C4-2B (cell line): ENCODE data around the gene GNAS-AS1.
"Not testable (repeated sequence)": the region's sequence is repeated elsewhere in the genome, so short reads cannot be mapped to it uniquely, and the experiment has no call there.

Experiments
- H3K27ac ChIP-seq: fragments of 450-650 bp; 2 replicates; pipeline ENCODE4 v1.5.1; 2017
- ZFX ChIP-seq: fragments of 450-650 bp; IDR thresholded peaks from 2 replicates; pipeline ENCODE4 v1.6.1; 2017
- TF ChIP-seq, protein P1 (sequence below): fragments of 450-650 bp; conservative IDR thresholded peaks from 2 replicates; pipeline ENCODE4 v1.5.1; 2017; ENCODE audit warnings: mild to moderate bottlenecking

The GNAS-AS1 gene

DNA sequence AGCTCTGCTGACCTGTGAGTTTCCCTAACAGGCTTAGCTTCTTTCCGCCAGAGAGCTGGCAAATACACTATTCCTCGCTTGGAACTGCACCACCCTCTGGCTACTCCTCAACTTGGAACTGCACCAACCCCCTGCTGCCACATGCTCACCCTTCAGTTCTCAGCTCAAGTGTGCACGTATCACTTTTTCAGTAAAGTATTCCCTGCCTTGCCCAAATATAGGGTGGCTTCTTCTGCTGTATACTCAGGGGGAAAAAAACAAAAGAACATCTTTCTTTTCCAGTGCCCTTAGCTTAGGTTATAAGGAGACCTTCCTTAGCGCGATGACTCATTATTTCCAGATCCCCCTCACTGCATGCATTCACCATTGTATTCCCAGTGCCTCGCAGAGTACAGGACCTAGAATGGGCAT is 21.2 kb downstream of the GNAS-AS1 start:
- H3K27ac ChIP-seq, result no peak overlapping the region
- no peak for TF ChIP-seq ZFX
- TF ChIP-seq, protein P1, sequence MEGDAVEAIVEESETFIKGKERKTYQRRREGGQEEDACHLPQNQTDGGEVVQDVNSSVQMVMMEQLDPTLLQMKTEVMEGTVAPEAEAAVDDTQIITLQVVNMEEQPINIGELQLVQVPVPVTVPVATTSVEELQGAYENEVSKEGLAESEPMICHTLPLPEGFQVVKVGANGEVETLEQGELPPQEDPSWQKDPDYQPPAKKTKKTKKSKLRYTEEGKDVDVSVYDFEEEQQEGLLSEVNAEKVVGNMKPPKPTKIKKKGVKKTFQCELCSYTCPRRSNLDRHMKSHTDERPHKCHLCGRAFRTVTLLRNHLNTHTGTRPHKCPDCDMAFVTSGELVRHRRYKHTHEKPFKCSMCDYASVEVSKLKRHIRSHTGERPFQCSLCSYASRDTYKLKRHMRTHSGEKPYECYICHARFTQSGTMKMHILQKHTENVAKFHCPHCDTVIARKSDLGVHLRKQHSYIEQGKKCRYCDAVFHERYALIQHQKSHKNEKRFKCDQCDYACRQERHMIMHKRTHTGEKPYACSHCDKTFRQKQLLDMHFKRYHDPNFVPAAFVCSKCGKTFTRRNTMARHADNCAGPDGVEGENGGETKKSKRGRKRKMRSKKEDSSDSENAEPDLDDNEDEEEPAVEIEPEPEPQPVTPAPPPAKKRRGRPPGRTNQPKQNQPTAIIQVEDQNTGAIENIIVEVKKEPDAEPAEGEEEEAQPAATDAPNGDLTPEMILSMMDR, result no peak

- not testable (repeated sequence) for H3K27ac ChIP-seq
Measured at GRCh38 chr20:58828804-58829203, 21.9 kb downstream of the GNAS-AS1 start.

- no peak overlapping the region for H3K27ac ChIP-seq
- TF ChIP-seq, protein P1, result no peak
- TF ChIP-seq ZFX, result no peak
Measured at GRCh38 chr20:58828136-58828535, 22.6 kb downstream of the GNAS-AS1 start.

- TF ChIP-seq, protein P1, result no peak
- TF ChIP-seq ZFX, result no peak
- H3K27ac ChIP-seq, result no peak overlapping the region
Measured at GRCh38 chr20:58826271-58826670, 24.4 kb downstream of the GNAS-AS1 start.

GRCh38 chr20:58825450-58825849 is 25.3 kb downstream of the GNAS-AS1 start:
- no peak for TF ChIP-seq ZFX
- TF ChIP-seq, protein P1, result no peak
- H3K27ac ChIP-seq, result no peak overlapping the region

GRCh38 chr20:58824843-58825242 is 25.9 kb downstream of the GNAS-AS1 start:
- TF ChIP-seq ZFX, result no peak
- TF ChIP-seq, protein P1, result no peak

DNA sequence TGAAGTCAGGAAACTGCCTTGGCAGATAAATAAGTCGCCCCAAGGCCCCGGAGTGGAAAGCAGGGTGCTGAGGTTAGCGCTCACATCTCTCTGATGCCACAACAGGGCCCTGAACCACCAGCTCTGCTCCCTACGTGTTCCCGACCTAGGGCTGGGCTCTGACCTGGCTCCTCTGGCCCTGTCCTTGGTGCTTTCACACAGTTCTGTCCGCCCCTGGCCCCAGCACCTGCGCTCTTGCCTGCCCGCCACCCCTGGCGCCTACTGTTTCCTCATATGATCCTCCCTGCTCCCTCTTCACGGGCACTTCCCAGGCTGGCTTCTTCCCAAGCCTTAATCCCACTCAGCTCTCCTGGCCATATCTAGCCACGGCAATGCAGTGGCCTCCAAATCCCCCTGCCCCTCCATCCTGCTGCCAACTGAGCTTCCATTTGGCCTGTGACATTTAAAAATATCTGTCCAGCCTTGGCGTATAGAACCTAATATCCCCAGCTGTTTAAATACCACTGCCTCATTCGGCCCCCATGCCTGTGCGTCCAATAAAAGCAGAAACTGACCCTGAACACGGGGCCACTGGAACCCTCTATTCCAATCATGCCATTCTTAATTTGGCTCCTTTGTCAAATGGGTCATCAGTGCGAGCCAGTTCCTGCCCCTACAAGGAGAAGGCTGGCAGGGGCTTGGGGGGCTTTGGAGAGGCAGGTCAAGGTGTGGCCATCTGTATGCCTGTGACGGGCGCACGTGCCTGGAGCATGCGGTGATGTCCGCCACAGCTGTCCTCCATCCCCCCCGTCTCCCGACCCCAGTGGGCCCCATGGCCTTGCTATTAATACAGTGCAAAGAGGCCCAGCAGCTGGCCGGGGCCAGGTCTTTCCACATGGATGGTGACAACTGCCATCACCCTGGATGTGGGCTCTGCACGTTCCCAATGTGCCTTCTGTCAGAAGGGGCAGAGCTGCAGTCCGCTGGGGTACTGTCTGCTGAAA is 27.7 kb downstream of the GNAS-AS1 start:
- H3K27ac ChIP-seq, result no peak overlapping the region
- TF ChIP-seq, protein P1, result no peak
- TF ChIP-seq ZFX, result no peak

More at GRCh38 chr20:58824843-58825242, 25.9 kb downstream of the GNAS-AS1 start:
- no peak overlapping the region for H3K27ac ChIP-seq

DNA sequence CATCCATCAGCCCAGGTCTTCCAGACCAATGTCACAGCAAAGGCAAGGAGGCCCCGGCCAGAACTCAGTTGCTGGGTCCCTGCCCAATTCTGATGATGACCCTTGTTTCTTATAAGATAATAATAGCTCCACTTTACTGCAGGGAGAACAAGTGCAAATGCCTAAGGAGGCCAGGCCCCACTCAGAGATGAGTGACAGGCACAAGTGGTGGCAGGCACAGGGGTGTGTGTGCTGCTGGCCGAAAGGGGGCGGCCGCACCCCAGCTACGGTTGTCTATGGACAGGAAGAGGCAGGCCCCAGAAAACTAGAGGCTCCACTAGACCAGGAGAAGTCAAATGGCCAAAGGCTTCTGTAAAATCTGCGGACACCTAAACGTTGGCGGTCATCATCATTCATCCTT is 28.6 kb downstream of the GNAS-AS1 start:
- no peak overlapping the region for H3K27ac ChIP-seq
- TF ChIP-seq ZFX, result no peak
- TF ChIP-seq, protein P1, result no peak

- not testable (repeated sequence) for H3K27ac ChIP-seq
Measured at GRCh38 chr20:58820515-58820914, 30.2 kb downstream of the GNAS-AS1 start.
